BE2C (cell line): ENCODE measurements around the gene EIF4G1.

Source experiments
- DNase-seq: peaks from one replicate; pipeline ENCODE4 v3.0.0-alpha.2; 2020
- H3K27me3 ChIP-seq: fragments of 250-450 bp; sonication (Bioruptor Pico); 2 replicates; pipeline ENCODE4 v1.5.1; 2020; ENCODE audit warnings: mild to moderate bottlenecking
- H3K36me3 ChIP-seq: fragments of 250-450 bp; sonication (Bioruptor Pico); 2 replicates; pipeline ENCODE4 v1.5.1; 2020; ENCODE audit warnings: mild to moderate bottlenecking
- H3K4me1 ChIP-seq: fragments of 250-450 bp; sonication (Bioruptor Pico); 2 replicates; pipeline ENCODE4 v1.5.1; 2020
- H3K4me3 ChIP-seq: 2 replicates; pipeline ENCODE4 v1.5.1; 2011; ENCODE audit warnings: low read depth, low read length
- H3K9me3 ChIP-seq: fragments of 250-450 bp; sonication (Bioruptor Pico); 2 replicates; pipeline ENCODE4 v1.5.1; 2020
- CTCF ChIP-seq: IDR thresholded peaks from 2 replicates; pipeline ENCODE4 v1.5.1; 2012; ENCODE audit warnings: mild to moderate bottlenecking, low read depth, low read length

Gene EIF4G1

GRCh38 chr3:184345317-184346144 is 31.1 kb downstream of the EIF4G1 start:
- H3K36me3 ChIP-seq: peaks cover 17% of the 10 kb centered on the region
- no peak overlapping the region for H3K4me3 ChIP-seq
- peak; percentile 83 for DNase-seq
- peak; percentile 76 for TF ChIP-seq CTCF
- H3K4me1 ChIP-seq: 0 out of 2 replicates have a peak, but pooled peaks cover 3% of the 10 kb centered on the region
- no peaks in the 10 kb centered on the region for H3K9me3 ChIP-seq
- no peaks in the 10 kb centered on the region for H3K27me3 ChIP-seq

DNA sequence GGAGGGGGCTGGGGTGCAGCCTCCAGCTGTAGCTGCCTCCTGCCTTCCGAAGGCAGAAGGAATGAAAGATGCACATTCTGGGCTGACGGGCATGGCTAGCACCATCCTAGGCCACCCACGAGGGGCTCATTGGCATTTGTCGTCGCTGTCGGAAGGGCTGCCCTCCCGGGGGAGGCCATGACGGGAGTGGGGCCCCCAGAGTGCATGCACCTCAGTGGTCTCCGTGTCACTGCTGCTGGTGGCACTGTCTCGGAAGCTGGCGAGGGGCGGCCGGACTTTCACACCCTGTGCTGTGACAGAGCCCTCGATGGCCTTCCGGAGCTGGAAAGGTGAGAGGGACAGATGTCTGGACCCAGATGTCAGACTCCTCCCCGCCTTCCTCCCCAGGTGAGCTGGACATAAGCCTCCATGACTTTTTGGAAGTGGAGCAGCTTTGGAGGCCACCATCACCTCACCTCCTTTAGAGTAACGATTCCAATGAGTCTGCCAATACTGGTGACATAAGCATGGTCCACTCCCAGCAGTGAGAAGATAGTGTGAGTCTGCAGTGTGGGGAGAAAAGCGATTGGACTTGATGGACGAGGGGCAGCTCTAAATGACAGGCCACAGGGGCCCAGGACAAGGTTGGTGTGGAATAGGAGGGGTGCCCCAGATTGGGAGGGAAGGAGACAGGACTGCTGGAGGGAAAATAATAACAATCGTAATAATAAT is 32.2 kb downstream of the EIF4G1 start:
- H3K27me3 ChIP-seq: no peaks in the 10 kb centered on the region
- H3K9me3 ChIP-seq: no peaks in the 10 kb centered on the region
- H3K4me3 ChIP-seq: no peak overlapping the region
- TF ChIP-seq CTCF: no peak
- no peak for DNase-seq
- 0 out of 2 replicates have a peak, but pooled peaks cover 3% of the 10 kb centered on the region for H3K4me1 ChIP-seq
- peaks cover 17% of the 10 kb centered on the region for H3K36me3 ChIP-seq

GRCh38 chr3:184347321-184348056 is 33.1 kb downstream of the EIF4G1 start:
- Histone ChIP-seq H3K27me3 (no peaks in the 10 kb centered on the region), H3K4me1 (0 out of 2 replicates have a peak, but pooled peaks cover 3% of the 10 kb centered on the region), H3K36me3 (peaks cover 14% of the 10 kb centered on the region), H3K4me3 (no peak overlapping the region), H3K9me3 (no peaks in the 10 kb centered on the region)
- no peak for TF ChIP-seq CTCF
- no peak for DNase-seq

DNA sequence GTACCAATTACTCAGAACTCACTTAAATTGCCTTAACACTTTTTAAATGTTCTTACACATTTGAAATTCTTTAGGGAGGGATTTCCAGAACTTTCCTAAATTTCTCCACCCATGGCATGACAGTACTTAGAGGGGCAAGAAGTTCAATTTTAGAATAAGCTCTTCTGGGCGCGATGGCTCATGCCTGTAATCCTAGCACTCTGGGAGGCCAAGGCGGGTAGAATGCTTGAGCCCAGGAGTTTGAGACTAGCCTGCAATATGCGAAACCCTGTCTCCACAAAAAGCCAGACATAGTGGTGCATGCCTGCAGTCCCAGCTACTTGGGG is 33.6 kb downstream of the EIF4G1 start:
- TF ChIP-seq CTCF: no peak
- DNase-seq: no peak
- Histone ChIP-seq H3K27me3 (no peaks in the 10 kb centered on the region), H3K4me3 (no peak overlapping the region), H3K4me1 (0 out of 2 replicates have a peak, but pooled peaks cover 3% of the 10 kb centered on the region), H3K9me3 (no peaks in the 10 kb centered on the region), H3K36me3 (peaks cover 12% of the 10 kb centered on the region)

- Histone ChIP-seq H3K4me3 (no peak overlapping the region), H3K27me3 (no peaks in the 10 kb centered on the region), H3K36me3 (peaks cover 1% of the 10 kb centered on the region), H3K9me3 (no peaks in the 10 kb centered on the region), H3K4me1 (0 out of 2 replicates have a peak, but pooled peaks cover 3% of the 10 kb centered on the region)
- no peak for DNase-seq
- no peak for TF ChIP-seq CTCF
Measured at GRCh38 chr3:184349563-184350470, 35.4 kb downstream of the EIF4G1 start.
